ENCODE results near the gene LRP6.

The LRP6 gene

GRCh38 chr12:12212769-12213168 lies 54.1 kb downstream of the LRP6 start:
- ChIA-PET POLR2A (no interaction called here), CTCF (interaction anchor here (0.6 kb wide), 1 partner anchor 115 kb away, joined by 3 read pairs; no protein-coding TSS in a partner anchor)
- no peak for TF ChIP-seq TARDBP (IDR thresholded peaks at IDR 0.05)
- no peak for TF ChIP-seq FOXK2 (IDR thresholded peaks at IDR 0.05)
- no peak for TF ChIP-seq ZNF384 (IDR thresholded peaks at IDR 0.05)
- TF ChIP-seq BHLHE40 (IDR thresholded peaks at IDR 0.05; ENCODE audit: borderline replicate concordance): no peak
- TF ChIP-seq SUZ12 (IDR thresholded peaks at IDR 0.05): no peak
- no peak for TF ChIP-seq PKNOX1 (IDR thresholded peaks at IDR 0.05)
- no peak for TF ChIP-seq SP1 (IDR thresholded peaks at IDR 0.05)
- TF ChIP-seq ARNT (IDR thresholded peaks at IDR 0.05): no peak
- no peak for TF ChIP-seq L3MBTL2 (conservative IDR thresholded peaks at IDR 0.05)
- no peak for TF ChIP-seq FOXA1 (IDR thresholded peaks at IDR 0.05)
- TF ChIP-seq CTBP1 (IDR thresholded peaks at IDR 0.05; ENCODE audit: borderline replicate concordance): no peak
- no peak for DNase-seq (ENCODE audit: extremely low spot score)

GRCh38 chr12:12210983-12211382 lies 55.9 kb downstream of the LRP6 start:
- ChIA-PET POLR2A (no interaction called here), CTCF (interaction anchor here (0.6 kb wide), 1 partner anchor 116 kb away, joined by 3 read pairs; no protein-coding TSS in a partner anchor)
- DNase-seq (ENCODE audit: extremely low spot score): no peak

GRCh38 chr12:12210416-12210815 lies 56.4 kb downstream of the LRP6 start:
- no peak for DNase-seq (ENCODE audit: extremely low spot score)
- TF ChIP-seq HDGF (IDR thresholded peaks at IDR 0.05; ENCODE audit: borderline replicate concordance): no peak
- no peak for TF ChIP-seq CTBP1 (IDR thresholded peaks at IDR 0.05; ENCODE audit: borderline replicate concordance)
- CTCF ChIA-PET: no interaction called here
- POLR2A ChIA-PET: no interaction called here

More at GRCh38 chr12:12210983-12211382, 55.9 kb downstream of the LRP6 start:
- no peak for TF ChIP-seq FOXA1 (IDR thresholded peaks at IDR 0.05)

GRCh38 chr12:12209675-12210074 lies 57.2 kb downstream of the LRP6 start:
- POLR2A ChIA-PET: no interaction called here
- CTCF ChIA-PET: no interaction called here
- DNase-seq (ENCODE audit: extremely low spot score): no peak

GRCh38 chr12:12209043-12209442 lies 57.8 kb downstream of the LRP6 start:
- CTCF ChIA-PET: no interaction called here
- POLR2A ChIA-PET: no interaction called here
- no peak for DNase-seq (ENCODE audit: extremely low spot score)
- TF ChIP-seq NFRKB (IDR thresholded peaks at IDR 0.05) (no peak), L3MBTL2 (conservative IDR thresholded peaks at IDR 0.05) (no peak), FOXA1 (IDR thresholded peaks at IDR 0.05) (no peak), HDGF (IDR thresholded peaks at IDR 0.05; ENCODE audit: borderline replicate concordance) (no peak), CTBP1 (IDR thresholded peaks at IDR 0.05; ENCODE audit: borderline replicate concordance) (no peak), TARDBP (IDR thresholded peaks at IDR 0.05) (no peak), ZNF384 (IDR thresholded peaks at IDR 0.05) (no peak), FOXM1 (IDR thresholded peaks at IDR 0.05; ENCODE audit: borderline replicate concordance) (no peak)

More at GRCh38 chr12:12209675-12210074, 57.2 kb downstream of the LRP6 start:
- TF ChIP-seq LEF1 (IDR thresholded peaks at IDR 0.05; ENCODE audit: borderline replicate concordance) (no peak), TARDBP (IDR thresholded peaks at IDR 0.05) (no peak), FOXK2 (IDR thresholded peaks at IDR 0.05) (no peak), SUZ12 (IDR thresholded peaks at IDR 0.05) (no peak), BHLHE40 (IDR thresholded peaks at IDR 0.05; ENCODE audit: borderline replicate concordance) (no peak), SP1 (IDR thresholded peaks at IDR 0.05) (no peak), ZNF384 (IDR thresholded peaks at IDR 0.05) (no peak), FOXA1 (IDR thresholded peaks at IDR 0.05) (no peak), PKNOX1 (IDR thresholded peaks at IDR 0.05) (no peak), ARNT (IDR thresholded peaks at IDR 0.05) (no peak), HDGF (IDR thresholded peaks at IDR 0.05; ENCODE audit: borderline replicate concordance) (no peak), L3MBTL2 (conservative IDR thresholded peaks at IDR 0.05) (no peak), FOXM1 (IDR thresholded peaks at IDR 0.05; ENCODE audit: borderline replicate concordance) (no peak), ELF4 (IDR thresholded peaks at IDR 0.05) (no peak), CTBP1 (IDR thresholded peaks at IDR 0.05; ENCODE audit: borderline replicate concordance) (no peak)

GRCh38 chr12:12207746-12208145 lies 59.1 kb downstream of the LRP6 start:
- POLR2A ChIA-PET: no interaction called here
- CTCF ChIA-PET: interaction anchor here (0.5 kb wide), 1 partner anchor 222 kb away, joined by 3 read pairs; no protein-coding TSS in a partner anchor
- no peak for DNase-seq (ENCODE audit: extremely low spot score)
- TF ChIP-seq TARDBP (IDR thresholded peaks at IDR 0.05) (no peak), FOXM1 (IDR thresholded peaks at IDR 0.05; ENCODE audit: borderline replicate concordance) (no peak), SUZ12 (IDR thresholded peaks at IDR 0.05) (no peak), NFRKB (IDR thresholded peaks at IDR 0.05) (no peak), ELF4 (IDR thresholded peaks at IDR 0.05) (no peak), LEF1 (IDR thresholded peaks at IDR 0.05; ENCODE audit: borderline replicate concordance) (no peak), FOXA1 (IDR thresholded peaks at IDR 0.05) (no peak), SP1 (IDR thresholded peaks at IDR 0.05) (no peak)

GRCh38 chr12:12206776-12207388 lies 60.0 kb downstream of the LRP6 start:
- ChIA-PET POLR2A (no interaction called here), CTCF (no interaction called here)
- no peak for DNase-seq (ENCODE audit: extremely low spot score)
- TF ChIP-seq SP1 (IDR thresholded peaks at IDR 0.05) (no peak), FOXA1 (IDR thresholded peaks at IDR 0.05) (no peak), FOXM1 (IDR thresholded peaks at IDR 0.05; ENCODE audit: borderline replicate concordance) (no peak), ZNF384 (IDR thresholded peaks at IDR 0.05) (no peak), NFRKB (IDR thresholded peaks at IDR 0.05) (no peak), SUZ12 (IDR thresholded peaks at IDR 0.05) (no peak), ELF4 (IDR thresholded peaks at IDR 0.05) (no peak), LEF1 (IDR thresholded peaks at IDR 0.05; ENCODE audit: borderline replicate concordance) (no peak), HDGF (IDR thresholded peaks at IDR 0.05; ENCODE audit: borderline replicate concordance) (no peak), L3MBTL2 (conservative IDR thresholded peaks at IDR 0.05) (no peak), TARDBP (IDR thresholded peaks at IDR 0.05) (no peak)

All from HEK293T (cell line).